COLO829 (cell line): ENCODE measurements around the gene BMF.
"Not testable (repeated sequence)": the region's sequence is repeated elsewhere in the genome, so short reads cannot be mapped to it uniquely, and the experiment has no call there.

Experiments used
- DNase-seq: peaks from one replicate; pipeline ENCODE4 v3.0.0; 2012; ENCODE audit warnings: low spot score

Gene BMF

GRCh38 chr15:40108855-40109735 lies at the start of gene BMF:
Gene BMF (minus strand): TSS chr15:40108879. CDS start chr15:40106086, 2,793 bp downstream.
- DNase-seq: peak; percentile 97

- DNase-seq: no peak
Observed at GRCh38 chr15:40157778-40158447, 49.2 kb upstream of the BMF start.

- no peak for DNase-seq
Observed at GRCh38 chr15:40155270-40155910, 46.7 kb upstream of the BMF start.

GRCh38 chr15:40154821-40155220 lies 46.1 kb upstream of the BMF start:
- not testable (repeated sequence) for DNase-seq

GRCh38 chr15:40151991-40152390 lies 43.3 kb upstream of the BMF start:
- no peak for DNase-seq

- no peak for DNase-seq
Observed at GRCh38 chr15:40151499-40151898, 42.8 kb upstream of the BMF start.

- DNase-seq: peak; percentile 39
Observed at GRCh38 chr15:40150163-40150925, 41.7 kb upstream of the BMF start.

- no peak for DNase-seq
Observed at GRCh38 chr15:40149339-40149738, 40.7 kb upstream of the BMF start.

- DNase-seq: no peak
Observed at GRCh38 chr15:40146037-40146436, 37.4 kb upstream of the BMF start.

GRCh38 chr15:40142428-40142827 lies 33.7 kb upstream of the BMF start:
- DNase-seq: no peak

- DNase-seq: not testable (repeated sequence)
Observed at GRCh38 chr15:40138201-40138570, 29.5 kb upstream of the BMF start.

GRCh38 chr15:40137303-40138200 lies 28.9 kb upstream of the BMF start:
- no peak for DNase-seq

- DNase-seq: no peak
Observed at GRCh38 chr15:40136470-40137302, 28.0 kb upstream of the BMF start.

GRCh38 chr15:40135846-40136450 lies 27.3 kb upstream of the BMF start:
- DNase-seq: not testable (repeated sequence)

- DNase-seq: no peak
Observed at GRCh38 chr15:40134885-40135284, 26.2 kb upstream of the BMF start.

- no peak for DNase-seq
Observed at GRCh38 chr15:40133544-40133943, 24.9 kb upstream of the BMF start.

GRCh38 chr15:40130799-40131502 lies 22.3 kb upstream of the BMF start:
- no peak for DNase-seq

- no peak for DNase-seq
Observed at GRCh38 chr15:40130118-40130517, 21.4 kb upstream of the BMF start.
